NCI-H69 (cell line): ENCODE measurements around the gene TSPAN14.
"Not testable (repeated sequence)": the region's sequence is repeated elsewhere in the genome, so short reads cannot be mapped to it uniquely, and the experiment has no call there.

ENCODE experiments used
- DNase-seq: peaks from one replicate; lab custom pipeline; 2025; lab: John Stamatoyannopoulos, UW

TSPAN14 gene, protein sequence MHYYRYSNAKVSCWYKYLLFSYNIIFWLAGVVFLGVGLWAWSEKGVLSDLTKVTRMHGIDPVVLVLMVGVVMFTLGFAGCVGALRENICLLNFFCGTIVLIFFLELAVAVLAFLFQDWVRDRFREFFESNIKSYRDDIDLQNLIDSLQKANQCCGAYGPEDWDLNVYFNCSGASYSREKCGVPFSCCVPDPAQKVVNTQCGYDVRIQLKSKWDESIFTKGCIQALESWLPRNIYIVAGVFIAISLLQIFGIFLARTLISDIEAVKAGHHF

DNA sequence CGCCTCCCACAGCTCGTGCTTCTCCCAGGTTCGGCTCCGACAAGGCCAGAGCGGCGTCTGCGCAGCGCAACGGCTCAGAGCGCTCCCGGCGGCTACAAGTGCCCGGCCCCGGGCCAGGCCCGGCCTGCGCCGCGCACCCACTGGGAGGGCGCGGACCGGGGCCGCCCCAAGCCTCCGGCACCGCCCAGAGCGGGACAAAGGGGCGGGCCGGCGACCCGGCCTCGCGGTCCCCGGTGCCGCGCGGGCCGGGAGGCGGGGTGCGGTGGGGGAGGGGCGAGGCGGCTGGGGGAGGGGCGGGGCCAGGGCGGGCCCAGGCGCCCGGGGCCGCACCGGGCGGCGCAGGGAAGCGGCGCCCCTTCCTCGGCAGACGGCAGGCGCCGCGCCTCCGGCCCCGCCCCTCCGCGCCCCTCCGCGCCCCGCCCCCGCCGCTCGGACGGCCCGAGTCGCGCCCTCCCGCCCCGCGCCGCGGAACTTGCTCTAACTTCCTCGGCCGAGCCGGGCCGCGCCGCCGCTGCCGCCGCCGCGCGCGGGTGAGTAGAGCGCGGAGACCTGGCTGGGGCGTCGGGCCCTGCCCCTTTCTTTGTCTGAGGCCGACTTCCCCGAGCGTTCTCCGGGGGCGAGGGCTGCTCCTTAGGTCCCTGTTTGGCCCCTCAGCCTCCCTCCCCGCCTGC is at the start of gene TSPAN14:
TSPAN14 (plus strand) TSS at position 469 of the 671 bp plus-strand sequence. CDS start 34,924 bp downstream, outside the sequence.
- peak; percentile 86 for DNase-seq

DNA sequence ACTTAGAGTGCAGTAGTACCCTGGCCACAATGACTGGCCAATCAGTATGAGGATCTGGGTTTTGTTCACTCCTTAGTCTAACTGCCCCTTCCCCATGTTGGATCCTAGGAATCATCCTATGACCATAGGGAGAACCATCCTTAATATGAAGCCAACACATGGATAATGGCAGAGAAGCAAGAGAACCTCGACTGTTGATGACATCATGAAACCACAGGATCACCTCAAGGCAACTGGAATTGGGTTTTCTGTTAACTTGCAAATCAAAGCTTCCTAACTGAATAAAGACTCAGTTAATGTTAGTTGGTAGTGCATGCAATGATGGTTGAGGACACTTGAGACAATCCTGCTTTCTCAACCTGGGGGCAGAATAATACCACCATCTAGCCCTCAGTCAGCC is 49.1 kb upstream of the TSPAN14 start:
- DNase-seq, result no peak

DNA sequence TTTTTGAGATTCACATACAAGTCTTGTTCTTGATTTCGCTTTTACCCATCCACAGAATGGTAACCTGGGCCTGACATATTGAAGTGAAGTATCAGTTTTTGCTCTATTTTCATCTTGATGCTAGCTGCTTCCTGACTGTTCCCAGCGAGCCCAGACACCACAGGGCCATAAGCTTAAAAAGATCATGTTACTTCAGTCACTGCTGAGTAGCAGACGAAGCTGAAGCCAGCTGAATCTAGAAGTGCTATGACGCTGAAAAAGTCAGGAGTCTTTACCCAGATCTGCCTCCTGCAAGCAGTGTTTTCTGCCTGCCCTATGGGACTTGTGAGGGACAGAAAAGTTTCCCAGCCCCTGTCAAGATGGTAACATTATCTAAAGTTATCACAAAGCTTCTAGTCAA is 48.5 kb upstream of the TSPAN14 start:
- DNase-seq, result peak; percentile 47

DNA sequence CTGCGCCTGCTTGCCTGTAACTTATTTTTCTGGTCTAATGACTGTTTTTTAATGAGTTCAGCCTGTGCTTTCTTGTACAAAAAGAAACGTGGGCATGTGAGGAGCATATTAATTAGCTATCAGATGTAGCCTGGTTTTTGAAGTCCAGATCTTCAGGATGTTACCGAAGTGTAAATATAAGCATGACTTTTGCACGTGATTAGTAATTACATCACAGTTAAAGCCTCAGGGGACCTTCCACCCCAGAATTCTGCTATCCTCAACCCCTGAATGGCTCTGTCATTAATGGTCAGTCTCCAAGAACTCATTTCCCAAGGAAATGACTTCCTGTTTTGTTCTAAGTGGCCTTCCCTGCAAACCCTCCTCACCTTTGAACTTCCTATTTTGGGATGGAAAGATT is 47.9 kb upstream of the TSPAN14 start:
- peak; percentile 6 for DNase-seq

DNA sequence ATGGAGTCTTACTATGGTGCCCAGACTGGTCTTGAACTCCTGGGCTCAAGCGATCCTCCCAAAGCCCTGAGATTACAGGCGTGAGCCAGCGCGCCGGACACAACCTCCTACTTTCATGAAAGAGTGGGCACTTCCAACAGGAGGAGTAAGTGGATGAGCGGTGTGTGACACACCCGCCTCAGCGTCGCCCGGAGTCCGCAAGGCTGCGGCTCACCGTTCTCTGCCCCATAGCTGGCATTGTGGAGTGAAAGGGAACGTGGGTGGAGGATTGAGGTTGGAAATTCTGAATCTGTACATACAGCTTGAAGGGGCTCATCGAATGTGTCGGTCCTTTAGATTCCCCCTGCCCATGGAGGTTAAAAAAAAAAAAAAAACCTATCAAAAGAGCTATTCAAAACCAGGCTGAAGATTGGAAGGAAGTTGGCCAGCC is 46.3 kb upstream of the TSPAN14 start:
- DNase-seq, result peak; percentile 56

DNA sequence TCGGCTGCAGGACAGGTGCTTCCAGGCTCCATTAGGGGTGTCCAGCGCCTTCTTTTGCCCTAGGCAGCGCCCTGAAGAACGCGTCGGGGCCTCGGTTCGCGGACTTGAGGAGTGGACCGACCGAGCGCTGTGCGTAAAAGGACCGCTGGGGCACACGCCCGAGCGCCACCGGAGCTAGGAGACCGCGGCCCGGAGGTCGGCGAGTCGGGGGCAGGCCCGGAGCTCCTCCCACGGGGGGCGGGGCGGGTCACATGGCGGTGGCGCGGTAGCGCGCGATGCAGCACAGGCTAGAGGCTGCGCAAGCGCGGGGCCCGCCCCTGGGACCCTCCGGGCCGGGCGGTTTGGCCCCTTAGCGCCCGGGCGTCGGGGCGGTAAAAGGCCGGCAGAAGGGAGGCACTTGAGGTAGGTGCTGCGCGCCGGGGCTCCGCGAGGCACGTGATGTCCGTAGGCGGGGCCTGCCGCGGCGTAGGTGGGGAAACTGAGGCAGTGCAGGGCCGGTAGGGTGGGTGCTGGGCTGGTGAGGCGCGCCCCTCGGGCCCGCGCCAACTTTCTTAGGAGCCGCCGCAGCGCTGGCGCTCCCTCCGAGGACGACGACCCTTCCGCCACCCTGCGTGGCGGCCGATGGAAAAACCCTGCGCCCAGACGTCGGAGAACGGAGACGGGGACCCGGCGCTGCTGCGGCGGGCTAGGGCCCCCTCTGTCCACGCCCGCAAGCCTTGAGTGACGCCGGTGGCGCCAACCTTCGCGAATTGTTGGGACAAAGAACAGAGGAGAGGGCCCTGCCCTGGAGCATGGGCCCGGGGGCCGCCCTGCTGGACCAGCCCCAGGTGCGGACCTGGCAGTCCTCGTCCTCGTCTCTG is 45.6 kb upstream of the TSPAN14 start, which contains the start of gene PRXL2A:
PRXL2A (plus strand) TSS at position 310 of the 860 bp plus-strand sequence. CDS start 11,917 bp downstream, outside the sequence.
- DNase-seq, result peak; percentile 88

DNA sequence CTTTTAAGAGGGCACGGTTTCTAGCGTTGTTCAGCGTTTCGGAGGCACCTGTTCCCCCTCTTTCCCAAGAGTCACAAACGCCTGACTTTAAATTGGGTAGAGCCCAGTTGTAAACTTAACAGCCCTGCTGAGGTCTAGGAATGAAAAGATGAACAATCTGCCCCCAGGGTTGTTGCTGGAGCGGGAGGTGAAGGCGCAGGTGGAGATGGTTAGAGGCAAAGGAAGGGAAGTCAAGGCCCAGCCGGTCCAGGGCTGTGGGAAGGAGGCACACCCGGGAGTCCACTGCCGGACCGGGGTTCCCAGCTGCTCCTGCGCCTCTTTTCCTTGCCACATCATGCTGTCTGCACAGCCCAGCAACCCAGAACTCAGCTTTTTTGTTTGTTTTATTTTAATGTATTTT is 45.0 kb upstream of the TSPAN14 start:
- peak; percentile 32 for DNase-seq

DNA sequence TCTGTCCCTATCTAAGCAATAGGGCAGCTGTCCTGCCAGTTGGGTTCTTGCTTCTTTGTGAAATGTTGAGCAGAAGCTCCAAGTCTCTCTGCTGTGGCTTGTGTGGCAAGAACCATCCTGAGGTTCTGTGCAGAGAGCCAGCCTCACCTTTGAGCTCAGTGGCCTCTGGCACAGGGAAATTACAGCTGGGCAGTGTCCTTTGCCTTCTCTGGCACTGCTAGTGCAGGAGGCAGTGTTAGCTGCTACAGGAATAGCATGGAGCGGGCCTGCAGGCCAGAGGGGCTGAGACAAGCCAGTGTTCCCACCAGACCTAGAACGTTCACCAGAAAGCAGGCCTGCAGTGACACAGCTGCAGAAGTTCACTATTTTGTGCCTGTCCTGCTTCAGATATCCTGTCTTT is 44.0 kb upstream of the TSPAN14 start:
- DNase-seq, result no peak

DNA sequence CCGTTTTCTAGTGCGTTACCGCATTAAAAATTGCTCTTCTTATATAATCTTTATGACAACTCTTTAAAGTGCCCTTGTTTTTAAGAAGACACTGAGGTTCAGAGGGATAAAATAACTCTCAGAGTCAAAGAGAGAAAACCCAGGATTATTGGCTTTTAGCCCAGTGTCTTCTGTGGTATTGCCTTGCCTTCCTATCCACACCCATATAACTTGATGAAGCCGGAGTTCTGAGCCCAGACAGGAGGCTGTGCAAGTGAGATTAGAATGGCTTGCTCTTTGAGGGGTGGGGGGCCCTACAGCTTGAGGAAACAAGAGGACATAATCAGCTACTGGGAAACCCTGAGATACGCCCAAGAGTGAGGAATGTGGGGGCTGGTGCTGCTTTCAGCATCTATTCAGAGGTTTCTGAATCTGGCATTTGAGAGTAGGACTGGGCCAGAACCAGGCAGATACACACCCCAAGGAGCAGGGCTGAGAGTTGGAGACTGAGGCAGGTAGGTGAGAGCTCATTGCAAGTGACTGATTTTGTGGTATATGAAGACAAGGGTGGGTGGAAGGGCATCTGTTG is 43.4 kb upstream of the TSPAN14 start:
- DNase-seq, result no peak

DNA sequence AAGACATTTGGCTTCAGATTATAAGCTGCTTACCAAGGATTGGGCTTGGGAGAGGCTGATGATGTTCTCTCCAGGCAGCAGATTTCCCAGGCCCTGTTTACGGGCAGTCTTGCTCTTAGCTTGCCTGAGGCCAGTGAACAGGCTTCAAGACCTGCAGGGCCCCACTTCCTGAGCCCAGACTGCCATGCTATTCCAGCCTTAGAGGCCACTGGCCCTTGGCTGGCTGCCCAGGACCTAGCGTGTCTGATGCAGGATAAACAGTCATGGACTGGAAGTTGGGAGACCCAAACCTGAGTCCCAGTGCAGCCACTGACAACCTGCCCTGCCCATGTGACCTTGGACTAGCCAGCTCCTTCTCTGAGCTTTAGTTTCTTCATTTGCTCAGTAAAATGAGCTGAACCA is 42.8 kb upstream of the TSPAN14 start:
- DNase-seq, result peak; percentile 70

DNA sequence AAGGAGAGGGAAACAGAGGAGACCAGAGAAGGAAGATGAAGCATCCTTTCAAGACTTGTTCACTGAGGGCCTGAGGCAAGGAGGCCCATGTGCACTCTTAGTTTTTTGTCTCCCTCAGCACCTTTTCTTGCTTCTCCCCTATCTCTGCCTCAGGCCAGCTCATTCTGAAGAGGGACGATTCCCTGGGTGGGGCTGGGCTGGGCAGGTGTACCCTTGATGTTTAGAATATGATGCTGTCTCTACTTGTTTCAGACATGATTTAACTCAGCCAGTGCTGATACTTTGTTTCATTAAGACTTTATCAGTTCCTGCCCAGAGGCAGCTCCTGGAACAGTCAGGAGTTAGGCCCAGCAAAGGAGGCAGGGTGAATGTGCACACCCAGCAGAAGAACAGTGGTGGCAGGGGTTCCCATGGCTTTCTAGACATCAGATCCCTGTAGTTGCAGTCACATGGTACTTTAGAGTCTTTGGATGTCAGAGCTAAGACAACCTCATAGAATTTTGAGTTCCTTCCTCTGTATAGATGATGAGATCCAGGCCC is 42.4 kb upstream of the TSPAN14 start:
- no peak for DNase-seq

DNA sequence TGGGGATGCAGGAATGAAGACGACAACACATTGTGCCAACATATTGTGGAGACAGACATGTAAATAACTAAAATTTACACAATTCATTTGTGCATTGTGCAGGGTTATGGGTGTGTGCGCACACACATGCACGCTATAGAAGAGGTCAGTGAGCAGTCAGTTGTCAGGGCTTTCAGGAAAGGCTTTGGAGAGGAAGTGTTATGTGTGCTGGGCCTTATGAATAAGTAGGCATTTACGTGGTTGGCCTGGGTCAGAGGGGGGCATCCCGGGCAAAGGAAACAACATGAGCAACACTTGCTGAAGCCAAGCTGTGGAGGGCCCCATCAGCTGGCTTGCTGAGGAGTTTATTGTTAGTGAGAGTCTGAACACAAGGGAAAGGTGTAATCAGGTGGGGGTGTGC is 41.6 kb upstream of the TSPAN14 start:
- DNase-seq, result no peak

DNA sequence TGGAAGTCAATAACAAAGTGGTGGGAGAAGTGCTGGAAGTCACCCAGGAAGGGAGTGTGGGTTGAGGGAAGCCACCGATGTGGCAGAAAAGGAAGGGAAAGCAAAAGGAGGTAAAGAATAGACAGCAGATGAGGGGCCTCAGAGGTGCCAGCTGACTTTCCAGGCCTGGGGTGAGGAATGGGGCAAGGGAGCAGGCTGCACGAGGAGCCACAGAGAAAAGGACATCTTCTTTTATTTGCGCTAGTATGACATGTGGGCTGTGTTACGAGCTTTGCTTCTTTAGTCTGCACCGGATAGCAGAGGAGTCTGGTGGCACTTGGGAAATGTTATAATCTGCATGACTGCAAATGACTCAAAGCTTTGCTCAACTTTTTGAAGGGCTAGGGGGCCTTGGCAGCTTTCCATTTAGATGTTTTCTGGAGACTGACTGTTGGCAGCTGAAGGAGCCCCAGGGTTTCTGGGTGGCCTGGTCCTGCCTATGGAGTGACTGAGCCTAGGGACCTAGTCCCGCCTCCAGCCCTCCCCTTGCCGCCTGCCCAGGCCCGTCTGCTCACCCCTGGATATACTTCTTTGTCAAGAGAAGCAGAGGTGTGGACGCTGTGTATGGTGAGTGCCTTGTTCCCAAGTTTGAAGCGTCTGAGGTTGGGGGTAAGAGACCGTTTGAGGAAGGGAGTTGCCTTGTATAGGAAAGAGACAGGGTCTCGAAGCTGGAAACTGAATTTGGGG is 40.7 kb upstream of the TSPAN14 start:
- DNase-seq, result peak; percentile 82

DNA sequence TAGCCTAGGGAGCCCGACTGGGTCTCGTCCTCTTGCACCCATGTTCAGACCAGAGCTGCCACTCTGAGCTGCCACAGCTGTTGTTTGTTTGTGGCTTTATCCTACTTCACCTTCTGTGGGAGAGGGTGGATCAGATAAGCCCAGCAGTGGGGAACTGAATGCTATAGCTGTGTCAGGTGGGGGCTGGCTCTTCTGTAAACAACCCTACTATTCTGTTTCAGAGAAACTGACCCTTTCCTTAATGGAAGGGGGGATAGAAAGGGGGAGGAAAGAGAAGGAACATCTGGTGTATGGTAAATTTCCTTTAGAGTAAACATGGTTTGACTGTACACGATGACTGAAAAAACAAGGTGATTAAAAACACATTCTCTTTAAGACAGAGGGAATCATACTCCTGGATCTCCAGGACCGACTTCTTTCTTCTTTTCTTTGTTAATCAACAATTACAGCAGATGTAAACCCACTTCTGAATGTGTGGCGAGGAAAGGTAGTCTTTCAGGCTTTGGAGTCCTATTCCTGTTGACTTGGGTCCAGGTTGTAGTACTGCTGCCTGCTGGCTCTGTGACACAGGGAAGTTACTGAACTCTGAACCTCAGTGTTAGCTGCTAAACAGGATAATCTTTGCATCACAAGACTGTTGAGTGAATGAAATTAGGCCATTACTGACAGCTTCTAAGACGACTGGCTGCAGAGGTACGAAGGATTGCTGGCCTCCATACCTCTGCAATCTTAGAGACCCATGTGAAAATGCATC is 39.8 kb upstream of the TSPAN14 start:
- peak; percentile 89 for DNase-seq

DNA sequence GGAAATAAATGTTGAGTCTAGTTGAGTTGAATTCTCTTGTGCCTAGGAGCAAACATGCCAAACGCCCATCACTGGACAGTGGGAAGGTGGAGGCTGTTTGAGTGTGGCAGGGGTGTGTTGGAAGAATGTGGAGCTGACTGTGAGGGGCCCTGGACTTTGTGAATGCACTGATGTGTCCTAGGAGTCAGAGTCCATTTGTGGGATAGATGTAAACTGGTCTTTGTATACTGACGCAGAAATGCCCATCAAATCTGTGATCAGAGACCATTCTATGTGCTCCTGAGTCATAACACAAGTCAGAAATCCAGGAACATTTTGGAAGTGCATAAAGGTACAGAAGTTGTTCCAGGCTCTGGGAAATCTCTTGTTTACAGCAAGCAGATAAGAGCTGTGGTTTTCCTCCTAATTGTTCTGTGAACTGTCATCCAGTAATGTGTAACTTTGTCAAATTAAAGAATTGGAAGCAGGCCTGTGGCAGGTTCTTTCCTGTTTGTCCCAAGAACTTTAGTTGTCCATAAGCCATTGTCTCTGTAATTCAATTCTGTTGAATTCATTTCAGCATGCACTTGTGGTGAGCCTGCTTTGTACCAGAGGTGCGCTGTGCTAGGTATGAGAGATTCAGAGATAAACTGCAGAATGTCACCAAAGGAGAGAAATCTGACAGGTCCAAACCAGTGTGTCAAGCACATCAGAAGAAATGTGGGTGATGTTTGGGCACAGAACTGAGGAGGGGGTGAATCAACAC is 38.2 kb upstream of the TSPAN14 start:
- DNase-seq, result no peak

DNA sequence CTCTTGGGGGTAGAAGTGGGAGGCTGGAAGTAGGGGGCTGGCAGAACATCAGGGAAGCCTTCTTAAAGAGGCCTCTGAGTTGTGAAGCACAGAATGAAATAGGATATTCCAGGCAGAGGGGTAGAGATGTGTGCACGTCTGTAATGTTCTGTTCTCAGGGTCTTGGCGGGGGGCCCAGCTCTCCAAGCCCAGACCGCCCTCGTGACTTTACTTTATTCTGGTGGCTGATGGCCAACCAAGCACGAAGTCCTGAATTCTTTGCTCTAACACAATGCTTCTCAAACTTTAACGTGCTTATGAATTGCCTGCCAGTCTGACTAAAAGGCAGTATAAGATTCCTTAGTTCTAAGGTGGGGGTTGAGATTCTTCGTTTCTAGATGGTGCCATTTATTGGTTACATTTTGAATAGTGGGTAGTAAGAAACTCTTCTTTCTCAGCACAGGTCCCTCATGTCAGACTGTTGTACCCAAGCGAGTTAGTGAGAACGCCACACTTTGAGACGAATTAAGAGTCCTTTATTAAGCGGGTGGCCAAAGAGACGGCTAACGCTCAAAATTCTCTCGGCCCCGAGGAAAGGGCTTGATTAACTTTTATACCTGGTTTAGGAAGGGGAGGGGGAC is 37.5 kb upstream of the TSPAN14 start:
- no peak for DNase-seq

DNA sequence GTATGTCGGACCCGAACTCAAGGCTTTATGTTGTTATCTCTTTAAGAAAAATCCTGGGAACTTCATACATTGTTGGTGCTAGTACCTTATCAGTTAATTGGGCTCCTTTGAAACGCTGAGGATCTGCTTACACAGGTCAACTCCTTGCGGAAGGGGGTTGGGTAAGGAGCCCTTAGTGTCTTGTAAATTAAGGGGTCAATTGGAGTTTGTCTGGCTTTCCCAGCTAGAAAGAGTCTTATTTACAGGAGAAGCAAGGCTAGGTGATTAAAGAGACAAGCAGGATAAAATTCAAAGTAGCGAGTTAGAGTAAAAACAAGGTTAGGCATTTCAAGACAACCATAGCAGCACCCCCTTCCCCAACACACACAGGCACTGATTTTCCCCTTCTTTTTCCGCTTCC is 36.9 kb upstream of the TSPAN14 start:
- not testable (repeated sequence) for DNase-seq

DNA sequence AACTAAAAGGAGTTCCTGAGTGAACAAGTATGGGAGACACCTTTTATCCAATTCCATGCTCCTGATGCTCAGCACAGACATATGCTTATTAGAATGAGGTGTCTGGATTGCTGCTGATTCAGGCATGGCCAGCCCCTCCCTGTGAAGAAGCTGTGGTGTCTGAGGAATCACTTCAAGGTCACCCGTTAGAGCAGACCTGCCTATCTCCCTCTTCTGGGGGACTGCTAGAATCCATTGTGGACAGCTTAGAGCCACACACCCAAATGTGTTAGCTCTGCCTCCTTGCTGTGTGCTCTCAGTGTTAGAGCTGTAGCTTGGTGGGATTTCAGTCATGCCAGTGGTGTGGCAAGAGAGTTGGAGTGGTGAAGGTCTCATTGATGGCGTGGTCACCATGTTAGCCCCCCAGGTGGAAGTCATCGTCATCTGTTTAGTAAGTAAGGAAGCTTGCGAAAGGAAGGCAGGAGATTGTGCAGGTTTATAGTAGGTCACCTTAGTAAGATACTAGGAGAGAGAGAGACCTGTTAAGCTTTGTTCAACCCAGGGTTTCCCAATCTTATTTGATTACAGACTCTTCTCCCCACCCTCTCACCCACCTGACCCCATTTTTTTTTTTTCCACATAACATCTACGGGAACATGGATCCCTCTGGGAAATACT is 32.9 kb upstream of the TSPAN14 start:
- DNase-seq, result no peak
